Right kidney (tissue), 1 donor: ENCODE results near the gene ARHGAP24.
A peak's percentile ranks its signal among the peaks of the same experiment; 100 is the strongest.
"Not testable (repeated sequence)": the region's sequence is repeated elsewhere in the genome, so short reads cannot be mapped to it uniquely, and the experiment has no call there.

Experiments
- DNase-seq: peaks from one replicate; pipeline ENCODE4 v3.0.0-alpha.2; 2016

Gene ARHGAP24

DNA sequence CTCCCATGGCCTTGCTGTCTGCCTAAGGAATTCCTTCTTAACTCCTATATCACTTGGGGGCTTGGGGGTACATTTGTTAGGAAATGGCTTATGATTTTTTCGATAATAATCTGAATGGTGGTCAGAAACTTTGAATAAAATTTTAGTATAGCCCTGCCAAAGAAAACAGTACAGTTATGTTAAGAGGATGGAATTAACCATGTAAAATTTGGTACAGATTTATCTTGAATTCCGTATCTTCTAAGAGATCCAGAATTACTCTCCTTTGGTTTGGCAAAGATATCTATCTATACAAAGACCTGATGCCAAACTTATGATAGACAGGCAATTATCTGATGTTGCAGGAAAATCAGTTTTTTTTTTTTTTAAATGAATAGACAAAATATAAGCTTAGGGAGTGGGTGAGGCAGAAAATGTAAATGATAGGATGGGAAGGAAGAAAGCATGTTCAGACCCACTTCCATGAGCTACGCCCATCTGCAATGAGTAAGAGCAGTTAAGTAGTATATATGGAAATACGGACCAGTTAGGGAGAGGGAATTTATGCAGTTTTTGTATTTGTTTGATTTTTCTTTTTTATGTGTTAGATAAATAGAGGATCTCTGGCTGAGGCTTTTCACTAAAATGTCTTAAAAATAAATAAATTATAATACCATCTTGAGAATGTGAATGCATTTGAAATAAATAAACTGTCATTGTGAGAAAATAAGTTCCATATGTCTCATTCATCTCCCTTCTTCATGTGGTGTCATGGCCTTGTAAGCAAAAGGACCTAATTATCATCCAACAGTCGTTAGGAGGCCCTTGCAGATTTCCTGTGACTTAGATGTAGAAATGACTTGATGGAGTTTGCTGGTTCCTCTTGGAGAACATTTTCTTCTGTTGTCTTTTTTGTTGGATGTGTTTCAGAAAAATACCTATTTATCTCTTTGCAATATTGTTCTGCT, 389.6 kb downstream of the ARHGAP24 start:
- no peak for DNase-seq

DNA sequence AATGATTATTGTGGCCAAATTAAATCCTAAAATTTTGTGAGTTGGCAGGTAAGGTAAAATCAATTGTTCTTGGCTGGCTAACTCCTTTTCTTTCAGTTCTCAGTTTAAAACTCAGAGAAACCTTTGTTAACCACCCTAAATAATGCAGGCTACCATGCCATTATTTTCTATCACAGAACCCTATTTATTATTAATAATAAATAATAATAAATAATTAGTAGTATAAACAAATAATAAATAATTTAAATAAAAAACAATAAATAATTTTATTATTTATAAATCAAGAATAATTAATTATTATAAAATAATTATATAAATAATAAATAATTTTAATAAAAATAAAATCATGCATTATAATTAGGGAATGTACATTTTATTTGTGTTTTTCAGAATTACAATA, 390.3 kb downstream of the ARHGAP24 start:
- DNase-seq = no peak

DNA sequence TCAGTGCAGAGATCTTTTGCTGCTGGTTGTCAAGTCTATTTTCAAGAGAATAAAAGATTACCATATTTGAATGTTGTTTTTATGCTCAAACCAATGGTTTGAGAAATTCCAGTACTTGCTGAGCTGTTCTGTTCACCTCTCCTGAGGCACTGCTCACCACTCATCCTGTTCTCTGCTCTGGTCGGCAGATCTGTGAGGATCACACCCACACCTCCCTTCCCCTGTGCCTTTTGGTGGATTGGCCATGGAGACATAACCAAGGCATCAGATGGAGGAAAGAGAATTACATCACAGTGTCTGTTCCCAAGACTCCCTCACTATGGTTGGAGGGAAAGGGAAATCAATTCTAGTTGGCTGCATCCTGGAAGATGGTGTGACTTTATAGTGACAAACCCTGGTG, 391.6 kb downstream of the ARHGAP24 start:
- no peak for DNase-seq

DNA sequence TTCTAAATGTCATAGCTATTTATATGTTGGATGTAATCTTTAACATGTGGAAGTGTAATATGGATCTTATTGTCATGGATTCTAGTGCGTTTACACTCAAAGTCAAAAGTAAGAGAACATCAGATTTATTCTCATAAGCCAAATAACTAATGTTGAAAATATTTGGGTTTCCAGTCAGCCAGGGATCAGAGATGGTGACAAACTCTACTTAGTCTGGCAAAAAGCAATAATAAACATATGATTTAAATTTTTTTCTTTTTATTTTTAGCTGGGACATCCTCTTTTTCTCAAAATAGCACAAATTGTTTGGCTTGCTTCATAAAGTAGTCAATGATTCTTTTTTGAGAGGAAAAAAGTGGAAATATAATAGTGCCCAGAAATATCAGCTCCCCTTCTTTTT, 392.3 kb downstream of the ARHGAP24 start:
- no peak for DNase-seq

DNA sequence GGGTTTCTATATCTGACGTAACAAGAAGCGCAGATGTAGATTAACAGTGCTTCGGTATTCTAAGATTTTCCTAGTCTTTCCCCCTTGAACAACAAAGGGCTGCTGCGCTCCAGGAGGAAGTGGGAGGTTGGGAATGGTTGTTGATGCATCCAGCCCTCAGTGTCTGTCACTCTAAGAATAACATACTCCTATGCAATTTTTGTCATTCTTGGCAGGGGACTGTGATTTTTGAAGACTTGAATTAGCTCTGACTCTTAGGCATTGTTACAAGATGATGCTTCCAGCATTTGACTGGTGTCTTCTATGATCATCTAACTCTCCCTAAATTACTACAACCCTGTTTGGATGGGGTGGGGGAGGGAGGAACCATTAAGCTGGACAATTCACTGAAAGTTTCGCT, 394.2 kb downstream of the ARHGAP24 start:
- peak; percentile 51 for DNase-seq

DNA sequence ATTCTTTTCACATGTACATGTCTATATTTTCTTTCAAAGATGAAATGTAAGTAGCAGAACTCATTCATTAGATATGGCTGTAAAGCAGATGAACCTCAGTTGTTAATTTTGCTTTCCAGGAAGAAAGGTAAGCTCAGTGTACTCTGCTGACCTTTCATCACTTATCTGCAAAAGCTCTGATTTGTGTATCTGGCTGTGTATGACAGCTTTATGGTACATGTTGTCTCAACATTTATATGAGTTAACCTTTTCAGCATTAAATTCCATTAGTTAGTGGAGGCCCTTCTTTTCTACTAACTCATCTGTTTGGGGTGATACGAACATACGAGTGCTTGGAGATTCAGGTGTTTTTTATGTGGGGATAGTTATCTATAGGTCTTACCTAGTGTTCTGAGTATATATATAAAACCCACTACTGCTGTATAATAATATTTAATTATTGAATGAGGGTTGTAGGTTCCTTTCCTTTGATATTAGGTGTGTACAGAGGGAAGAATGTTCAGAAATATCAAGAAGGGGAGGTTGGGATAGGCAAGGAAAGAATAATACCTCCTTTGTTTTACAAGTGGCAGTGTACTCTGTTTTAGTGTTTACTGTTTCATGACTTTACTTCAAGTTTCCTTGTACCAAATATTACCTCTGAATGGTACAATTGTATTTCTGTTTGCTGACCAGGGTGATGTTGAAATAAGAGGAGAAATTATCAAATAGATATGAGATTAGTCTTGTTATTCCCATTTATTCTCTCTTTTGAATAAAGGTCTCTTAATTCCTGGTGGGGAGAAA, 395.5 kb downstream of the ARHGAP24 start:
- DNase-seq = no peak

DNA sequence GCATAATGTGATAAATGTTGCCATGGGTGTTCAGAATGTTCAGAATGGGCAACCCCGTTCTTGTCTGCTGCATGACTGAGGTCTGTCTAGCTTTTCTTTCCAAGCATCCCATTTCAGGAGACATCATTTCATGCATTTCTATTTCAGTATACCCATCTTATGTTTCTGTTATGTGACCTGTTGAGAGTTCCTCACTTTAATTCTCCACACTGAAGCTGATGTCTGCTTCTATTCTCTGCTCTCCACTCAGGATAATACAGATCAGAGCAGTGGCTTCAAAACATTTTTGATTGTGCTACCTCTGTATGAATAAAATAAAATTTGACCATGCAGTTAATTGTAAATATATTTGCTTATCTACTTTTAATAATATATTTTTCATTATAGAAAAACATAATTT, 398.6 kb downstream of the ARHGAP24 start:
- DNase-seq = no peak

DNA sequence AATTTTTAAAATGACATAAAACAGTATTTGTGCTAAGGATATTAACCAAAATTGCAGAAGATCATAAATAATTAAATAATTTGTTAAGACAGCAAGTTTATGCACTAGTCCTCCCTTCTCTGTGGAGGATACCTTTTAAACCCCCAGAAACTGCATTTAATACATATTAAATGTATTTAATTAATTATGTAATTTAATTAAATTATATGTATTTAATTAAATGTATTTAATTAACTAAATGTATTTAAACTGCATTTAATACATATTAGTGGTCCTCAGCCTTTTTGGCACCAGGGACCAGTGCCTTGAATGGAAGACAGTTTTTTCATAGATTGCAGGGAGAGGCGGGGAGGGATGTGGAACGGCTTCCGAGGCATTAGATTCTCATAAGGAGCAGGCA, 404.6 kb downstream of the ARHGAP24 start:
- no peak for DNase-seq

DNA sequence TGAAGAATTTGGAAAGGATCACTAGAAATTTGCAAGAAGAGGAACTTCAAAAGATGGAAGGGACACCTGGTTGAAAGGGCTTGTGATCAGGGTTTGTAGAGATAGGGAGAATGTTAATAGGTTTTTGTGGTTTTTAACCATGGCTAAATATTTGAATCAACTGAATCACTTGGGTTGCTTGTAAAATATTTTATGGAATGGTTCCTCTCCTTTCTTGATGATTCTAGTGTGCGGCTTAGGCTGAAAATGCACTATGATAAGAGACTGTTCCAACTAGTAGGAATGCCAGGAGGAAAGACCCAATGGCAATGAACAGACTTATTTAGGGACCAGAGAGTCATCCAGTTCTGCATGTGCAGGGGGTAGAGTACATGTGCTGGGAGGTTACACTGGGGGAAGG, 408.2 kb downstream of the ARHGAP24 start:
- no peak for DNase-seq

DNA sequence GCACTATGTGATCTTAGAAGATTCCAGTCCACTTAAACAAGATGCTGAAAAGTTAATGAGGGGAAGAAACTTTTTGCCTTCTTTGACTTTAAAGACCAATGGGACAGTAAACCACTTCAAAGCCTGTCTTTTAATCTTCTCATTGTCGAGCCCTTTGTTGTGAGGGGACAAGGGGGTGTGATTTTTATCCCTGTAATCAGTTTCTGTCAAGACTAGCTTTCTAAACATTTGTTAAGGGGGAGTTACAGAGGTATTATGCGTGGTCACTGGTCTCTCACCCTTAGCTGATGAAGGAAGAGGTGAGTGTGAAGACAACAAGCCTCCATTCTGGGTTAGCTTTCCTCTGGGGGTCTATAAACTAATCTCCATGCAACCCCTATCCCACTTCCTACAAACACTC, 409.3 kb downstream of the ARHGAP24 start:
- DNase-seq = no peak

DNA sequence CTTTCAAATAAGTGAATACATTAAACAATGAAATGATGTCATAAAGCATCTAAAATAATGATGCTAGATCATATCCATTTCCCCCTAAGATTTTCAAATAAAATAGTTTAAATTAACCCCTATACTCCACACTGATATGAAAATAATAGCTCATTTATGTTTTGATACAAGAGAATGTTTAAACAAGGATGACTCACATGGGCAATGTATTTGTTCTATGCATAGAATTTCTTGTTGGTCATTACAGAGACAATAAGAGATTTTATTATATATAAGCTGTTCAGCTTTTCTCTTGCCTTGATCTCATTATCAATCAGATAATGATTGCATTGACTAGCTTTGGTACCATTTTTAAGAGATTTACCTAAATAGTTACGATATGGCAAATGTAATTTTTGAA, 411.7 kb downstream of the ARHGAP24 start:
- DNase-seq = no peak

DNA sequence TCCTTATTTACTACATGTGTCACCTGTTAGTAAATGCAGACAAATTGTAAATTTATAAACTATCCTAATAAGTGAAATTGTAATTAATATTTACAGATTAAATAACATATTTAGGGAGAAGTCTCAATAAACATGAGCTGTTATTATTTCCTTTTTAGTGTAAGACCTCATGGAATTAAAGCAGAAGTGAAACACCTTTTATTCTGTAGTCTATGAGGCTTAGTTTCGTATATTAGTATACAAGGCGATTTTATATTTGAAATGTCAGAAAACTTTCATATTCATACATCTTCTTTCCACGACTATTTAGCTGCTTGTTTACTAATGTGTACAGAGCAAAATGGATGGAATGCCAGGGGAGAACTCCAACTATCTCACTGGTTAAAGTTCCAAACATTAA, 414.4 kb downstream of the ARHGAP24 start:
- no peak for DNase-seq

DNA sequence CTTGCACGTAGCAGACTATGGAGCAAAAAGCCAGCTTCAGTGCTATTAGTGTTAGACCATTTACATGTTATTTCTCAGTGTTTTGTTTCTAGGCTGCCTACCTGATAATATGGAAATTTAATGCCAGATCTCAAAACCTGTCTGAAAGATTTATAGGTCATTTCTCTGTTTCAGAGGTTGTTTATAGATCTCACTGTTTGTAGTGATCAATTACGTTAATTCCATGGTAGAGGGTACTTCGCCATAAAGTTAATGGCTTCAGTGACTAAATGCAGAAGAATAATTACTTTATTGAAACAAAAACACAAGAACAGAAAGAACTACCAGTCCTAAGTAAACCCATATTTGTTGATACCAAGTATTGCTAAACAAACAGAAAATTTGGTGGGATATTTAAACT, 420.8 kb downstream of the ARHGAP24 start:
- DNase-seq = no peak

DNA sequence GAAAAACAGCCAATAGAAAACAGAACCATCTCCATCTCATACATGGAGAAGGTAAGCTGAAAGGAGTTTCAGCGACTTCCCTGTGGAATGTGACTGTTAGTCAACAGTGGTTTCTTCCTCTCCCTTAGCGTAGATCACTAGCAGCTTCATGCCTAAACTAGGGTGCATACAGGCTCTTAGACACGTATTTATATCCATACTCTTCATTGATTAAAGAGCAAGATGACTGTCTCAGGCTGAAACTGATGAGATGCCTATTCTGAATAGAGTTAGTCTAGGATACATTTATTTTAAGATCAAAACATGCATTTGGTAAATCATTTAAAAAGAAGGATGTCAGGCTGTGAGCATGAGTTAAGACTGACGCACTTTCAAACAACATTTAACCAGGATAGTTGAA, 423.3 kb downstream of the ARHGAP24 start:
- no peak for DNase-seq

DNA sequence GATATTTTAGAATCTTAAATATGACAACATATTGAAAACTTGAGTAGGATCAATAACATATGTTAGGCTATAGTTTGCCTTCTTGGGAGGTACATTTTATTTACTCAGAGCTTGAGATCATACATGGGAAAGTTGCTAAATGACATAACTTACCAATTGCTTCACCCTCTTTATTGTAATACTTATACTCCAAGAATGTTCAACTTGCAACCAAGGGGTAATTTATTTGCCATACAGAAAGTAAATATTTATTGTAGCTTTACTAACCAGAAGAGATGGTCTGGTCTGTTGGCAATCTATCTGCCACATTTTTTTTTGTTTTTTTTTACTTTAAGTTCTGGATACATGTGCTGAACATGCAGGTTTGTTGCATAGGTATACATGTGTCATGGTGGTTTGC, 426.6 kb downstream of the ARHGAP24 start:
- no peak for DNase-seq

DNA sequence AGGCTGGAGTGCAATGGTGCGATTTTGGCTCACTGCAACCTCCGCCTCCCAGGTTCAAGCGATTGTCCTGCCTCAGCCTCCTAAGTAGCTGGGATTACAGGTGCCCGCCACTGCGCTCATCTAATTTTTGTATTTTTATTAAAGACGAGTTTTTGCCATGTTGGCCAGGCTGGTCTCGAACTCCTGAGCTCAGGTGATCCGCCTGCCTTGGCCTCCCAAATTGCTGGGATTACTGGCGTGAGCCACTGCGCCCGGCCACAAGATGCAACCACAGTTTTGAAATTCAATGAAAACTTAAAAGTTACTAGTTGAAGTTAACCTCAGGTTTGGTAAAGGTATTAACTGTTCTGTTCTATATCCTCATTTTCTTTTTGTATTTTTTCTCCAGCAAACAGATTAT, 427.7 kb downstream of the ARHGAP24 start:
- not testable (repeated sequence) for DNase-seq

DNA sequence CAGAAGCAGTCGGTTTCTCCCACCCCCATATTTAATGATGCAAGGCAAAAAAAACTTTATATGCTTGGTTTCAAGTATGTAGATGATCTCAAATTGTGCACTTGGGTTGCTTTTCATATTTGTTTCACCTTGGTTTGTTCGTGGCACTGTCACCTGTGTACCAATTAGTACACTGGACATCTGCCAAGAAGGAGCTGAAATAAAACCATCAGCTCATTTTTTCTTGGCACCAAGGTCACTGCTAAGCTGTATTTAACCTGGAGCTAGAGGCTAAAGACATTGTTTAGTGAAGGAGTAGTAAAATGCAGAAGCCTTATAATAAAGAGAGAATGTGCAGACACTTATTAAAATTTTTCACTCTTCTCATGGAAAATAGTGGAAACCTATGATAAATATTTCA, 430.8 kb downstream of the ARHGAP24 start:
- no peak for DNase-seq

DNA sequence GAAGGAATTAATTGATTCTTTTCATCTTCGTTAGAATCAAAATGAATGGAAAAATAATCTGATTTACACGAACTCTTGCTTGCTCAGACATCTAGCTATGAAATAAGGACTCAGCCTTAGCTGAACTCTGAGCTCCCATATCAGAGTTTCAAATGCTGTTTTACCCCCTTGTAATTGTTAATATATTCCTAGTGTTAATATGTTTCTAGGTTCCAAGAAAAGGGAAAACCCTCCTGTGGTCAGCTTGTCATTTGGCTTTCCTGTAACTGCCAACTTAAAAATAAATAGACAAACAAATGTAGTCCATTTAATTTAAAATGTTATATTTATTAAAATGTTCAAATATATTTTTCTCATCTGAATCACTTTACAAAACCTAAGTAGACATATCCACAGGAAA, 432.1 kb downstream of the ARHGAP24 start:
- DNase-seq = no peak

DNA sequence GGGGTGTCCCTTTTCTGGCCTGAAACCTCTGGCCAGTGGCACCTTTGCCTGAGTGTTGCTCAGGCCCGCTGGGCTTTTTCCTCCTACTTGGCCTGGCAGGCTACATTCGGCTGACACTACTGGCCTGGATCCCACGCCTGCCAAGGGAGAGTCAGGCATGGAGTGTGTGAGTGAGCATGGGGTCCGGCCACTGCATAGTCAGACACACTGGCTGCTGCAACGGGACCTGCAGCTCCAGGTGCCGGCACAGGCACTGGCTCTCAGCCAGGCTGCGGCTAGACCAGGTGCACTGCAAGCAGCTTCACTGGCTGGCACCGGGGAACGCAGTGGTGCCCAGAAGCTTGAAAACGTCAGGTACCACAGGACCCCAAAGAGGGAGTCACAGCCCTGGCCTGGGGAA, 434.9 kb downstream of the ARHGAP24 start:
- DNase-seq = no peak

DNA sequence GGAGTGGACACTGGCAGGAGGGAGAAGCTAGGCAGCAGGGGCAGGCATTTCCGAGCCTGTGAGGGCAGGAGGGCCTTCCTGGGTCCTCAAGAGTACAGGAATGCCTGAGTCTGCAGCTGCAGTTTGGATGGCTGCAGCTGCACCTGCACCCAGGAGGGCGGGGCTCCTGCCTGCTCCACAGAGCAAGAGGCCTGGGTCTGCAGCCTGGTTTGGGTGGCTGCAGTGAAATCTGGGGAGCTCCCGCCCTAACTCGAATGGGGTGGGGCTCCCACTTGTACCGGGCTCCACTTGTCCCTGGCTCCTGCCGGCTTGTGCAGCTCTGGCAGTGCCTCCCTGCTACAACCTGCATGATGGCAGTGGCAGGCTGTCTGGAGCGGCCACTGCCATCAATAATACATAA, 436.0 kb downstream of the ARHGAP24 start:
- DNase-seq = no peak

DNA sequence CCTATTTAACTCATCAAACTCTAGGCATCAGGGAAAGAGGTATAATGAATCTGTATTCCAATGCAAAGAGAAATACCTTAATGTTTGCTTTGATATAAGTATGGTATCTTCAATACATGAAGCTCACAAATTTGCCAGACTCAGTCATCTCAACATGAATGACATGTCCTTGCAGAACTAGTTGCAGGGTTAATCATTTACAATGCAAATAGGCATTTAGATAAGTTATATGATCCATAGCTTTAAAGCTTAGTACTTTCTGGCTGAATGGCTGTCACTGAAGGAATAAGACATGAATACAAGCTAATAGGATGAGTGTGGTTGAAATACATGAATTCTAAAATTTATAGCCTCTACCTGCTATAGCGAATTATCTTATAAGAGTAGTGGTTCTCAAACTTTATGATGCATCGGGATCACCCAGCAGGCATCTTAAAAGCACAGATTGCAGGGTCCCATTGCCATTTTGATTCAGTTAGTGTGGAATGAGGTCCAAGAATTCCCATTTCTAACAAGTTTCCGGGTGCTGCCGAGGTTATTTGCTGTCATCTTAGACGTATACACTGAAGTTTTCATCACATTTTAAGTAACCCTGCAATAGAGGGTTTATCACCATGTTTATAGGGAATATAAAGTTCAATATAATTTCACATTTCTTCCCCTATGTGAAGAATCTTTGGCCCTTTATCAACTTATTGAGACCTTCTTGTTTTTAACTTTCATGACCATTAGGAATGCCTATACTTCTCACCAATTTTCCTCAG, 439.2 kb downstream of the ARHGAP24 start:
- no peak for DNase-seq

DNA sequence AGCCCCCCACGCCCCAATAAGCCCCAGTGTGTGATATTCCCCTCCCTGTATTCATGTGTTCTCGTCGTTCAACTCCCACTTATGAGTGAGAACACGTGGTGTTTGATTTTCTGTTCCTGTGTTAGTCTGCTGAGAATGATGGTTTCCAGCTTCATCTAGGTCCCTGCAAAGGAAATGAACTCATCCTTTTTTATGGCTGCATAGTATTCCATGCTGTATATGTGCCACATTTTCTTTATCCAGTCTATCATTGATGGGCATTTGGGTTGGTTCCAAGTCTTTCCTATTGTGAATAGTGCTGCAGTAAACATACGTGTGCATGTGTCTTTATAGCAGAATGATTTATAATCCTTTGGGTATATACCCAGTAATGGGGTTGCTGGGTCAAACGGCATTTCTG, 440.6 kb downstream of the ARHGAP24 start:
- DNase-seq = not testable (repeated sequence)
